H9 (cell line): Measurements from ENCODE around the gene HIPK2. TPM values are rescaled to one million over a fixed set of nuclear protein-coding genes. Genes with fewer than 3 reads are reported as not detected.

Experiments used
- DNase-seq: peaks from one replicate; pipeline ENCODE4 v3.0.0-alpha.2; 2017
- H2AFZ ChIP-seq: one replicate; pipeline ENCODE4 v1.6.1; 2013; ENCODE audit warnings: mild to moderate bottlenecking, low read length, control low read depth, moderate library complexity
- H2AK5ac ChIP-seq: 2 replicates; pipeline ENCODE4 v1.6.1; 2013; ENCODE audit warnings: low read length, control low read depth, mixed read lengths; ENCODE audit not compliant: insufficient read length
- H2BK120ac ChIP-seq: one replicate; pipeline ENCODE4 v1.6.1; 2013; ENCODE audit warnings: low read depth, mild to moderate bottlenecking, low read length, control low read depth, inconsistent platforms; ENCODE audit not compliant: poor library complexity, severe bottlenecking
- H2BK12ac ChIP-seq: 2 replicates; pipeline ENCODE4 v1.6.1; 2013; ENCODE audit warnings: low read length, control low read depth, mixed read lengths, low read depth; ENCODE audit not compliant: insufficient read length
- H2BK15ac ChIP-seq: 2 replicates; pipeline ENCODE4 v1.6.1; 2013; ENCODE audit warnings: low read depth, low read length, control low read depth
- H2BK20ac ChIP-seq: one replicate; pipeline ENCODE4 v1.6.1; 2013; ENCODE audit warnings: low read depth, mild to moderate bottlenecking, low read length, control low read depth, inconsistent platforms; ENCODE audit not compliant: poor library complexity, severe bottlenecking
- H2BK5ac ChIP-seq: 2 replicates; pipeline ENCODE4 v1.6.1; 2013; ENCODE audit warnings: low read length, control low read depth, mixed read lengths; ENCODE audit not compliant: insufficient read length
- H3K14ac ChIP-seq: 2 replicates; pipeline ENCODE4 v1.6.1; 2013; ENCODE audit warnings: low read length, control low read depth; ENCODE audit not compliant: insufficient read depth
- H3K18ac ChIP-seq: 2 replicates; pipeline ENCODE4 v1.6.1; 2013; ENCODE audit warnings: low read depth, mild to moderate bottlenecking, mixed read lengths, low read length, control low read depth; ENCODE audit not compliant: insufficient read length
- H3K23ac ChIP-seq: 2 replicates; pipeline ENCODE4 v1.6.1; 2013; ENCODE audit warnings: low read length, control low read depth, mixed read lengths, low read depth; ENCODE audit not compliant: insufficient read length
- H3K23me2 ChIP-seq: 2 replicates; pipeline ENCODE4 v1.6.1; 2013; ENCODE audit warnings: low read depth, mild to moderate bottlenecking, mixed read lengths, low read length, control low read depth; ENCODE audit not compliant: insufficient read length, poor library complexity, severe bottlenecking
- H3K27ac ChIP-seq: 2 replicates; pipeline ENCODE4 v1.5.1; 2013; ENCODE audit warnings: low read length, control low read depth, mixed read lengths, low read depth; ENCODE audit not compliant: insufficient read length
- H3K27me3 ChIP-seq: 2 replicates; pipeline ENCODE4 v1.6.1; 2013; ENCODE audit warnings: low read length, control low read depth, inconsistent platforms; ENCODE audit not compliant: insufficient read depth
- H3K4ac ChIP-seq: 2 replicates; pipeline ENCODE4 v1.6.1; 2013; ENCODE audit warnings: low read depth, mild to moderate bottlenecking, control low read depth, inconsistent platforms, low read length, moderate library complexity
- H3K4me1 ChIP-seq: 2 replicates; pipeline ENCODE4 v1.6.1; 2013; ENCODE audit warnings: low read length, control low read depth, inconsistent platforms; ENCODE audit not compliant: insufficient read depth
- H3K4me2 ChIP-seq: 2 replicates; pipeline ENCODE4 v1.6.1; 2013; ENCODE audit warnings: low read length, control low read depth, mixed read lengths; ENCODE audit not compliant: insufficient read length, insufficient read depth
- H3K56ac ChIP-seq: 2 replicates; pipeline ENCODE4 v1.6.1; 2013; ENCODE audit warnings: low read depth, mild to moderate bottlenecking, mixed read lengths, low read length, control low read depth; ENCODE audit not compliant: insufficient read length
- H3K79me1 ChIP-seq: 2 replicates; pipeline ENCODE4 v1.6.1; 2013; ENCODE audit warnings: low read depth, mild to moderate bottlenecking, moderate library complexity, low read length, control low read depth, inconsistent platforms; ENCODE audit not compliant: insufficient read depth, poor library complexity, severe bottlenecking
- H3K79me2 ChIP-seq: 2 replicates; pipeline ENCODE4 v1.6.1; 2013; ENCODE audit warnings: low read length, control low read depth, inconsistent platforms; ENCODE audit not compliant: insufficient read depth
- H3K9ac ChIP-seq: 2 replicates; pipeline ENCODE4 v1.6.1; 2013; ENCODE audit warnings: low read length, control low read depth, mixed read lengths; ENCODE audit not compliant: insufficient read length; ENCODE audit errors: extremely low read depth
- H3K9me3 ChIP-seq: one replicate; pipeline ENCODE4 v1.6.1; 2013; ENCODE audit warnings: low read depth, low read length, inconsistent platforms; ENCODE audit not compliant: control insufficient read depth
- H3T11ph ChIP-seq: one replicate; pipeline ENCODE4 v1.6.1; 2013; ENCODE audit warnings: mild to moderate bottlenecking, low read length, control low read depth, inconsistent platforms
- H4K20me1 ChIP-seq: one replicate; pipeline ENCODE4 v1.6.1; 2013; ENCODE audit not compliant: control insufficient read depth, insufficient read length, insufficient read depth
- H4K5ac ChIP-seq: 2 replicates; pipeline ENCODE4 v1.6.1; 2013; ENCODE audit warnings: low read depth, mild to moderate bottlenecking, mixed read lengths, low read length, control low read depth; ENCODE audit not compliant: insufficient read length
- H4K8ac ChIP-seq: replicated peaks from 2 replicates; pipeline ENCODE4 v1.6.1; 2013; ENCODE audit warnings: low read length, control low read depth, mixed read lengths, low read depth; ENCODE audit not compliant: insufficient read length
- H4K91ac ChIP-seq: 2 replicates; pipeline ENCODE4 v1.6.1; 2013; ENCODE audit warnings: low read depth, mild to moderate bottlenecking, moderate library complexity, mixed read lengths, low read length, control low read depth; ENCODE audit not compliant: insufficient read length
- H3K27ac Mint-ChIP-seq, 3 experiments: 2 replicates in 2 of 3; 3 replicates in 1 of 3; pipeline ENCODE4 v1.8.0; 2020 to 2021; ENCODE audit warnings: mixed read lengths in 3 of 3, mild to moderate bottlenecking in 1 of 3, moderate library complexity in 1 of 3
- H3K27me3 Mint-ChIP-seq: 2 replicates; pipeline ENCODE4 v1.8.0; 2021; ENCODE audit warnings: low read depth, mild to moderate bottlenecking, moderate library complexity, mixed read lengths
- H3K36me3 Mint-ChIP-seq, 3 experiments: 2 replicates in 2 of 3; 3 replicates in 1 of 3; pipeline ENCODE4 v1.8.0; 2020 to 2021; ENCODE audit warnings: low read depth in 3 of 3, mixed read lengths in 3 of 3; ENCODE audit not compliant: insufficient read depth in 1 of 3
- H3K4me1 Mint-ChIP-seq, 2 experiments: 2 replicates each; pipeline ENCODE4 v1.8.0; 2020; ENCODE audit warnings: mixed read lengths in 2 of 2
- H3K4me3 Mint-ChIP-seq, 2 experiments: 2 replicates in 1 of 2; 3 replicates in 1 of 2; pipeline ENCODE4 v1.8.0; 2020 to 2021; ENCODE audit warnings: mild to moderate bottlenecking in 2 of 2, mixed read lengths in 2 of 2, moderate library complexity in 1 of 2
- H3K9me3 Mint-ChIP-seq, 2 experiments: 2 replicates in 1 of 2; 3 replicates in 1 of 2; pipeline ENCODE4 v1.8.0; 2020; ENCODE audit warnings: mild to moderate bottlenecking in 2 of 2, mixed read lengths in 2 of 2, moderate library complexity in 1 of 2
- WGBS: extraction: QIAGEN DNeasy Blood & Tissue Kit; methylation state at CpG from one replicate; pipeline ENCODE4 v1.1.7; 2013; ENCODE audit warnings: missing lambda C conversion rate, low lambda C conversion rate, mixed read lengths; ENCODE audit not compliant: insufficient read length; ENCODE audit errors: extremely low coverage; 5-methylcytosine and 5-hydroxymethylcytosine counted together
- total RNA-seq: library from RNA; stranded (reverse); gene quantifications from 2 replicates; pipeline ENCODE4 v1.2.1, GENCODE V29; 2021
- TF ChIP-seq, protein P1 (sequence below): fragments of 200-600 bp; sonication (generic); conservative IDR thresholded peaks from 3 replicates; pipeline ENCODE4 v1.8.0; 2021; ENCODE audit warnings: antibody characterized with exemption, mild to moderate bottlenecking

Gene HIPK2
- total RNA-seq, 1 experiment from 2014 or later: 21.9 TPM

DNA sequence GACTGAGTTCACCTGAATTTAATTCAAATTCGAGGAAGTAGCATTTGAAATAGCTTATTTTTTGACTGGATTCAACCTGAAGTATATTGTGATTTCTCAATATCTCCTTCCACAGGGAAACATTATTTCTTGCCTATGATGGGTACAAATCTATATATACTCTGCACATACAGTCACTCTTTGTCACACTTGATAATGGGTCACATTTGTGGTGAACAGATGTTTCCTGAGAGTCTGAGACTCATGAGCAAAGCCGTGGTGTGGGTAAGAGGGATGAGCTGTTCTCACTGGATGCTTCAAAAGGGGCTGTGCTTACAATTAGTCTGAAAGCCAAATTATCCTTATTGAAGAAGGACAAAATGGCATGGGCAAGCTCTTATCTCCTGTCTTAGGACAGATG lies 33.3 kb upstream of the HIPK2 start:
- no peak overlapping the region for H4K5ac ChIP-seq
- H3K27me3 ChIP-seq: no peaks in the 10 kb centered on the region
- H3K9me3 ChIP-seq: no peaks in the 10 kb centered on the region
- peaks cover 0 to 5% of the 10 kb centered on the region in 2 experiments; a peak in 2 of 4 replicates for H3K4me1 Mint-ChIP-seq
- H2AK5ac ChIP-seq: no peak overlapping the region
- H2AFZ ChIP-seq: no peak overlapping the region
- H3K36me3 Mint-ChIP-seq: peaks cover 0 to 2% (median 0%) of the 10 kb centered on the region in 3 experiments; a peak in 1 of 7 replicates
- H2BK5ac ChIP-seq: no peak overlapping the region
- H3K23ac ChIP-seq: no peak overlapping the region
- no peak overlapping the region for H3K4me2 ChIP-seq
- WGBS: no CpG with 5 or more reads among the region's 2 CpGs
- no peaks in the 10 kb centered on the region for H4K20me1 ChIP-seq
- H2BK120ac ChIP-seq: no peak overlapping the region
- H3K23me2 ChIP-seq: no peaks in the 10 kb centered on the region
- H2BK15ac ChIP-seq: no peak overlapping the region
- no peaks in the 10 kb centered on the region for H3K4me1 ChIP-seq
- H3K79me1 ChIP-seq: no peaks in the 10 kb centered on the region
- H3K14ac ChIP-seq: no peak overlapping the region
- H3K4ac ChIP-seq: no peak overlapping the region
- H3T11ph ChIP-seq: no peak overlapping the region
- TF ChIP-seq, protein P1, sequence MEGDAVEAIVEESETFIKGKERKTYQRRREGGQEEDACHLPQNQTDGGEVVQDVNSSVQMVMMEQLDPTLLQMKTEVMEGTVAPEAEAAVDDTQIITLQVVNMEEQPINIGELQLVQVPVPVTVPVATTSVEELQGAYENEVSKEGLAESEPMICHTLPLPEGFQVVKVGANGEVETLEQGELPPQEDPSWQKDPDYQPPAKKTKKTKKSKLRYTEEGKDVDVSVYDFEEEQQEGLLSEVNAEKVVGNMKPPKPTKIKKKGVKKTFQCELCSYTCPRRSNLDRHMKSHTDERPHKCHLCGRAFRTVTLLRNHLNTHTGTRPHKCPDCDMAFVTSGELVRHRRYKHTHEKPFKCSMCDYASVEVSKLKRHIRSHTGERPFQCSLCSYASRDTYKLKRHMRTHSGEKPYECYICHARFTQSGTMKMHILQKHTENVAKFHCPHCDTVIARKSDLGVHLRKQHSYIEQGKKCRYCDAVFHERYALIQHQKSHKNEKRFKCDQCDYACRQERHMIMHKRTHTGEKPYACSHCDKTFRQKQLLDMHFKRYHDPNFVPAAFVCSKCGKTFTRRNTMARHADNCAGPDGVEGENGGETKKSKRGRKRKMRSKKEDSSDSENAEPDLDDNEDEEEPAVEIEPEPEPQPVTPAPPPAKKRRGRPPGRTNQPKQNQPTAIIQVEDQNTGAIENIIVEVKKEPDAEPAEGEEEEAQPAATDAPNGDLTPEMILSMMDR: no peak
- H3K56ac ChIP-seq: no peak overlapping the region
- no peak overlapping the region for H3K9ac ChIP-seq
- no peak overlapping the region for H3K27ac ChIP-seq
- no peak overlapping the region for H2BK12ac ChIP-seq
- no peak overlapping the region for H3K18ac ChIP-seq
- H3K9me3 Mint-ChIP-seq: peaks cover 0 to 3% of the 10 kb centered on the region in 2 experiments; a peak in 1 of 5 replicates
- H4K8ac ChIP-seq: no peak overlapping the region
- no peak overlapping the region for H3K4me3 Mint-ChIP-seq
- no peak overlapping the region for H4K91ac ChIP-seq
- H3K79me2 ChIP-seq: no peaks in the 10 kb centered on the region
- DNase-seq: no peak
- no peak overlapping the region for H2BK20ac ChIP-seq
- no peak overlapping the region for H3K27ac Mint-ChIP-seq
- H3K27me3 Mint-ChIP-seq: peaks cover 8% of the 10 kb centered on the region
